Stimulated activated CD4-positive, alpha-beta T cell treated with anti-CD3 and anti-CD28 coated beads, TNF-alpha, amount 100 ng/mL, for 1 hour (primary cell): ENCODE results near the gene CCDC148.

Experiments used
- DNase-seq, 3 donors: peaks; one replicate each; pipeline ENCODE4 v3.0.0-alpha.2; 2020; ENCODE audit warnings: low read depth in 3 of 3, low spot score in 1 of 3

The CCDC148 gene

GRCh38 chr2:158221063-158222020, 235.2 kb downstream of the CCDC148 start:
- no peak for DNase-seq

- no peak for DNase-seq
Observed at GRCh38 chr2:158217593-158217992, 239.0 kb downstream of the CCDC148 start.

- DNase-seq: no peak
Observed at GRCh38 chr2:158214431-158214830, 242.1 kb downstream of the CCDC148 start.

GRCh38 chr2:158213773-158214172, 242.8 kb downstream of the CCDC148 start:
- no peak for DNase-seq

GRCh38 chr2:158212301-158212700, 244.3 kb downstream of the CCDC148 start:
- no peak for DNase-seq

GRCh38 chr2:158211502-158211901, 245.1 kb downstream of the CCDC148 start:
- no peak for DNase-seq

GRCh38 chr2:158207354-158207753, 249.2 kb downstream of the CCDC148 start:
- DNase-seq: no peak

- DNase-seq: no peak
Observed at GRCh38 chr2:158205215-158205614, 251.3 kb downstream of the CCDC148 start.

GRCh38 chr2:158204741-158205165, 251.8 kb downstream of the CCDC148 start:
- no peak for DNase-seq

- no peak for DNase-seq
Observed at GRCh38 chr2:158202161-158202815, 254.3 kb downstream of the CCDC148 start.

GRCh38 chr2:158199928-158200650, 256.5 kb downstream of the CCDC148 start:
- DNase-seq: no peak

- no peak for DNase-seq
Observed at GRCh38 chr2:158197940-158198339, 258.6 kb downstream of the CCDC148 start.

GRCh38 chr2:158194229-158194628, 262.3 kb downstream of the CCDC148 start:
- no peak for DNase-seq

GRCh38 chr2:158192515-158193443, 263.8 kb downstream of the CCDC148 start:
- DNase-seq: no peak

GRCh38 chr2:158191076-158191895, 265.3 kb downstream of the CCDC148 start:
- peak in 1 of 3 donors; percentile 4 for DNase-seq

- DNase-seq: no peak
Observed at GRCh38 chr2:158189526-158189925, 267.0 kb downstream of the CCDC148 start.

GRCh38 chr2:158187908-158188307, 268.6 kb downstream of the CCDC148 start:
- no peak for DNase-seq

GRCh38 chr2:158184556-158185343, 271.8 kb downstream of the CCDC148 start:
- DNase-seq: no peak

GRCh38 chr2:158184001-158184400, 272.6 kb downstream of the CCDC148 start:
- no peak for DNase-seq
